Central memory CD4-positive, alpha-beta T cell (primary cell): ENCODE data around the gene SPATS1.

Experiments used
- DNase-seq: peaks from one replicate; pipeline ENCODE4 v3.0.0; 2022
- total RNA-seq, 3 experiments: gene quantifications; one replicate each; lab custom pipeline; 2026; lab: John Stamatoyannopoulos, UW

The SPATS1 gene
- total RNA-seq = 0 to 0.04 (median 0) reads per million in 3 experiments

- DNase-seq = peak; percentile 1
Observed at GRCh38 chr6:44342489-44342888, at the start of gene SPATS1. Gene SPATS1 (plus strand): TSS chr6:44342650. CDS start chr6:44343096, 446 bp downstream.

GRCh38 chr6:44292661-44293365, 49.6 kb upstream of the SPATS1 start:
- no peak for DNase-seq

GRCh38 chr6:44294832-44295791, 47.3 kb upstream of the SPATS1 start:
- no peak for DNase-seq

GRCh38 chr6:44297063-44298038, 45.1 kb upstream of the SPATS1 start:
- peak; percentile 24 for DNase-seq

- DNase-seq = no peak
Observed at GRCh38 chr6:44298055-44298803, 44.2 kb upstream of the SPATS1 start.

GRCh38 chr6:44298864-44299263, 43.6 kb upstream of the SPATS1 start:
- DNase-seq = no peak

GRCh38 chr6:44300292-44300823, 42.1 kb upstream of the SPATS1 start:
- DNase-seq = no peak

GRCh38 chr6:44301106-44301505, 41.3 kb upstream of the SPATS1 start:
- no peak for DNase-seq

- DNase-seq = no peak
Observed at GRCh38 chr6:44301782-44302564, 40.5 kb upstream of the SPATS1 start.

GRCh38 chr6:44302856-44303255, 39.6 kb upstream of the SPATS1 start:
- no peak for DNase-seq

GRCh38 chr6:44303842-44304241, 38.6 kb upstream of the SPATS1 start:
- DNase-seq = no peak

GRCh38 chr6:44304282-44305199, 37.9 kb upstream of the SPATS1 start:
- peak; percentile 28 for DNase-seq

- no peak for DNase-seq
Observed at GRCh38 chr6:44305200-44305725, 37.2 kb upstream of the SPATS1 start.

GRCh38 chr6:44306710-44307109, 35.7 kb upstream of the SPATS1 start:
- DNase-seq = no peak

- no peak for DNase-seq
Observed at GRCh38 chr6:44307217-44307616, 35.2 kb upstream of the SPATS1 start.

- DNase-seq = no peak
Observed at GRCh38 chr6:44309092-44309491, 33.4 kb upstream of the SPATS1 start.

- DNase-seq = no peak
Observed at GRCh38 chr6:44309631-44310030, 32.8 kb upstream of the SPATS1 start.

GRCh38 chr6:44310241-44310640, 32.2 kb upstream of the SPATS1 start:
- no peak for DNase-seq

GRCh38 chr6:44311304-44311703, 31.1 kb upstream of the SPATS1 start:
- no peak for DNase-seq
